Transverse colon (tissue), 4 donors: ENCODE measurements around the gene TIMD4. TPM values are rescaled to one million over a fixed set of nuclear protein-coding genes. Genes with fewer than 3 reads are reported as not detected.

ENCODE experiments used
- DNase-seq: peaks from one replicate; pipeline ENCODE4 v3.0.0-alpha.2; 2019
- H3K27ac ChIP-seq, 4 donors: fragments of 200-600 bp; sonication (generic); 2 replicates each; pipeline ENCODE4 v1.5.1; 2016 to 2018; ENCODE audit warnings: inconsistent platforms in 4 of 4
- H3K27me3 ChIP-seq: fragments of 200-600 bp; sonication (generic); 2 replicates; pipeline ENCODE4 v1.5.1; 2017; ENCODE audit warnings: inconsistent platforms
- H3K36me3 ChIP-seq, 4 donors: fragments of 200-600 bp; sonication (generic); 2 replicates each; pipeline ENCODE4 v1.5.1; 2017 to 2019; ENCODE audit warnings: inconsistent platforms in 4 of 4
- H3K4me1 ChIP-seq, 4 donors: fragments of 200-600 bp; sonication (generic); 2 replicates each; pipeline ENCODE4 v1.5.1; 2017 to 2020; ENCODE audit warnings: inconsistent platforms in 4 of 4
- H3K4me3 ChIP-seq, 4 donors: fragments of 200-600 bp; sonication (generic); 1 replicate in 1 of 4; 2 replicates in 3 of 4; pipeline versions ENCODE4 v1.5.1 to v1.6.1; 2017 to 2019; ENCODE audit warnings: inconsistent platforms in 4 of 4
- H3K9me3 ChIP-seq, 2 donors: fragments of 200-600 bp; sonication (generic); 2 replicates each; pipeline ENCODE4 v1.5.1; 2017 to 2019; ENCODE audit warnings: inconsistent platforms in 2 of 2
- EP300 ChIP-seq: sonication (generic); formaldehyde crosslinking; IDR thresholded peaks from one replicate; pipeline ENCODE4 v1.6.1; 2017; ENCODE audit warnings: antibody characterized with exemption, low read depth
- POLR2A ChIP-seq: fragments of 450-650 bp; IDR thresholded peaks from one replicate; pipeline ENCODE4 v1.6.1; 2016; ENCODE audit warnings: antibody characterized with exemption, mild to moderate bottlenecking, moderate library complexity
- POLR2AphosphoS5 ChIP-seq, 3 donors: sonication (generic); formaldehyde crosslinking; IDR thresholded peaks; one replicate each; pipeline ENCODE4 v1.6.1; 2016; ENCODE audit warnings: antibody characterized with exemption in 3 of 3
- WGBS, 2 donors: methylation state at CpG; one replicate each; pipeline ENCODE4 v1.1.5; 2018; ENCODE audit warnings: low coverage in 1 of 2; 5-methylcytosine and 5-hydroxymethylcytosine counted together
- in situ Hi-C, 4 donors: fragments of 200-750 bp; cut with MboI; loops; one replicate each; pipeline versions ENCODE4 v1.15.0 to v1.15.1; 2017; ENCODE audit warnings: low sequenced_read_pairs in 3 of 4, low pct_ligation_motif_present in 1 of 4, low pct_unique_long_range_greater_than_20kb in 1 of 4
- intact Hi-C: fragments of 100-400 bp; cut with DNase I; formaldehyde crosslinking; loops from one replicate; pipeline ENCODE4 v1.15.1; 2023; ENCODE audit warnings: low total_unique reads
- total RNA-seq, 4 donors: library from RNA; depleted of rRNA; stranded (reverse); fragments of >200 nt; gene quantifications; one replicate each; pipeline ENCODE4 v1.1.0, GENCODE V29; 2016
- TF ChIP-seq, protein P1 (sequence below), 5 experiments: fragments of 200-600 bp in 3 of 5; fragments of 450-650 bp in 2 of 5; sonication (generic) in 3 of 5; IDR thresholded peaks; 1 replicate in 2 of 5; 2 replicates in 3 of 5; pipeline ENCODE4 v1.5.1; 2016 to 2017; ENCODE audit warnings: antibody characterized with exemption in 5 of 5, inconsistent platforms in 3 of 5, mild to moderate bottlenecking in 2 of 5, moderate library complexity in 1 of 5

Gene TIMD4
- total RNA-seq, 4 donors from 2014 or later = 1.4 to 3.0 (median 2.3) TPM

DNA sequence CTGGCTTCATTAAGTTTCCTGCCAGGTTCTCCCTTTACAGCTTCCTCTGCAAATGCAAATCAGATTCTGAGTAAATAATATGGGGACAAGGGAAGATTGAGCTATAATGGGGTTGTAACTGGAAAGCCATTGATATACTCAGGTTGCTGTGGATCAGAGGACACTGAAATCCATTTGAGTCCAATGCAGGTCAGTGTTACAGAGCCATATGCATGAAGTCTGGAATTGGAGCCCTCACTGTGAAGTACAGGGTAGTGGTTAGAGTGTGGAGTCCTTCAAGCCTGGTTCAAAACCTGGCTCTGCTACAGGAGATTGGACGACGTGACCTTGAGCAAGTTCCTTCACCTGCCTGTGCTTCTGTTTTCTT is 48.7 kb downstream of the TIMD4 start:
- in situ Hi-C loops (no loop called here), intact Hi-C loops (no loop called here)
- DNase-seq = no peak
- Histone ChIP-seq H3K9me3 (no peaks in the 10 kb centered on the region), H3K27me3 (no peaks in the 10 kb centered on the region), H3K27ac (peak overlapping the region in 2 of 4 donors; percentile 25 to 41), H3K4me3 (no peak overlapping the region), H3K4me1 (peaks cover 0 to 8% (median 0%) of the 10 kb centered on the region in 4 donors), H3K36me3 (no peaks in the 10 kb centered on the region)
- TF ChIP-seq, protein P1, sequence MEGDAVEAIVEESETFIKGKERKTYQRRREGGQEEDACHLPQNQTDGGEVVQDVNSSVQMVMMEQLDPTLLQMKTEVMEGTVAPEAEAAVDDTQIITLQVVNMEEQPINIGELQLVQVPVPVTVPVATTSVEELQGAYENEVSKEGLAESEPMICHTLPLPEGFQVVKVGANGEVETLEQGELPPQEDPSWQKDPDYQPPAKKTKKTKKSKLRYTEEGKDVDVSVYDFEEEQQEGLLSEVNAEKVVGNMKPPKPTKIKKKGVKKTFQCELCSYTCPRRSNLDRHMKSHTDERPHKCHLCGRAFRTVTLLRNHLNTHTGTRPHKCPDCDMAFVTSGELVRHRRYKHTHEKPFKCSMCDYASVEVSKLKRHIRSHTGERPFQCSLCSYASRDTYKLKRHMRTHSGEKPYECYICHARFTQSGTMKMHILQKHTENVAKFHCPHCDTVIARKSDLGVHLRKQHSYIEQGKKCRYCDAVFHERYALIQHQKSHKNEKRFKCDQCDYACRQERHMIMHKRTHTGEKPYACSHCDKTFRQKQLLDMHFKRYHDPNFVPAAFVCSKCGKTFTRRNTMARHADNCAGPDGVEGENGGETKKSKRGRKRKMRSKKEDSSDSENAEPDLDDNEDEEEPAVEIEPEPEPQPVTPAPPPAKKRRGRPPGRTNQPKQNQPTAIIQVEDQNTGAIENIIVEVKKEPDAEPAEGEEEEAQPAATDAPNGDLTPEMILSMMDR (IDR thresholded peaks at IDR 0.05) = no peak
- TF ChIP-seq POLR2A (no peak), POLR2AphosphoS5 (IDR thresholded peaks at IDR 0.05) (no peak), EP300 (no peak)
- WGBS, 2 donors = 75 to 81% methylated on average over 2 of the region's 2 CpGs

DNA sequence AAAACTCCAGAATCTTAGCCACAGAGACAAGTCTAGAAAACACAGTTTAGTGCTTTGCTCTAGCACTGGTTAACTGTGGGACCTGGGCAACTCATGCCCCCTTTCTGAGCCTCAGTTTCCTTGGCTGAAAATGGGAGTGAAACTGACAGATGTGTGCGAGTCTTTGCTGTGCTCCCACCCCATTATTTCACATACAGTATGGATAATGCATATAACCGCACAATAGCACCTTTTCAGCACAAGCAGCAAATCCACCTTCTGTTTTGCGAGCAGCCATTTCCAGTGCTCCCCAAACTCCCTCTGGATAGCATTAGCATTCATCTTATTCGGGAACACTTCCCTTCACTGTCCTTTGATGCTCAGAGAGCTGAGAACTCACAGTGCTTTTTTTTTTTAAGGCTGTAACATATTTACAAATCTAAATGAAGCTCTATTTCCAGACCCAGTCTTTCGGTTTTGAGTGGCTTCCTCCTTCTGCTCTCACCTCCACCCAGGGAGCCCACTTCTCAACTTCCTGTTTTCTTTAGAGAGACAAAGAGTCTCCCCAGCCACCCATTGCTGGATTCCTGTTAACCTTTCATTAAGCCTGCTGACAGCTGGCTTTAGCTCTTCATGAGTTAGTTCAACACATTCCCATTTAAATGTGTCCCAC is 49.2 kb downstream of the TIMD4 start:
- WGBS, 2 donors = 43 to 58% methylated on average over 3 to 5 of the region's 5 CpGs
- no peaks in the 10 kb centered on the region for H3K36me3 ChIP-seq
- in situ Hi-C loops = no loop called here
- H3K9me3 ChIP-seq = no peaks in the 10 kb centered on the region
- TF ChIP-seq POLR2A (no peak), EP300 (no peak)
- TF ChIP-seq, protein P1 (IDR thresholded peaks at IDR 0.05) = no peak
- peak overlapping the region in 3 of 4 donors; percentile 21 to 69 (median 25) for H3K27ac ChIP-seq
- H3K4me3 ChIP-seq = no peak overlapping the region
- intact Hi-C loops = no loop called here
- H3K4me1 ChIP-seq = peaks cover 0 to 8% (median 0%) of the 10 kb centered on the region in 4 donors
- DNase-seq = peak; percentile 38
- no peaks in the 10 kb centered on the region for H3K27me3 ChIP-seq

DNA sequence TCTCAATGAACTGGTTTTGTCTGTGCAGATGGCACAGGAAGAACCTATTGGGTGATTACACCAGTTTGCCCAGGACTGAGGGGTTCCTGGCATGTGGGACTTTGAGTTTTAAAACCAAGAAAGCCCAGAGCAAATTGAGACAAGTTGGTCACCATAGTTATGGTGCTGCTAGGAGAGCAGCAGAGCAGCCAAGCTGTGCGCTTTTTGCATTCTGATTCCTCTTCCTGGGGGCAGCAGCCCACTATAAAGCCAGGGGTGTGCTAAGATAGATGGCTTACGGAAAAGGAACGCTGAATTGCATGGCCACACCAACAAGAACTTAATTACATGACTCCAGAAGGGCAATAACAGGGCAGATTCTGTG is 49.7 kb downstream of the TIMD4 start:
- no peaks in the 10 kb centered on the region for H3K36me3 ChIP-seq
- no peaks in the 10 kb centered on the region for H3K27me3 ChIP-seq
- DNase-seq = no peak
- H3K27ac ChIP-seq = peak overlapping the region in 2 of 4 donors; percentile 21 to 69
- H3K4me1 ChIP-seq = peaks cover 0 to 8% (median 0%) of the 10 kb centered on the region in 4 donors
- intact Hi-C loops = no loop called here
- no peaks in the 10 kb centered on the region for H3K9me3 ChIP-seq
- in situ Hi-C loops = no loop called here
- 72 to 90% methylated on average over 2 to 3 of the region's 3 CpGs for WGBS, 2 donors
- TF ChIP-seq, protein P1 (IDR thresholded peaks at IDR 0.05) = no peak
- TF ChIP-seq EP300 (no peak), POLR2A (no peak), POLR2AphosphoS5 (IDR thresholded peaks at IDR 0.05) (no peak)
- H3K4me3 ChIP-seq = no peak overlapping the region

DNA sequence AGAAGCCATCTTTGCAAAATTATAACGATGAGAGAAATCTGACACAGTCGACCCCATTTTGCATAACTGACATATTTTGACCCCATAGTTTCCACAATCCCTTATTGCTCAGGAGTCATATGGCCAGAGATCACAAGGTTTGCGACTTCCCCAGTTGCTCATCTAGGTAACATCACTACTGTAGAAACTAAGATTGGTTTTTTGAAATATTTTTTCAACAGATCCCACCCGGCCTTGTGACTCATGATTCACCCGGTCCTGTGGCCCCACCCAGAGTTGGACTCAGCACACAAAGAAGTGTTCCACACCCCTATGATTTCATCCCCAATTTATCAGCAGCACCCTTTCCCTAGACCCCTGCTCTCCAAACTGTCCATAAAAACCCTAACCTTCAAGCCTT is 50.2 kb downstream of the TIMD4 start:
- TF ChIP-seq POLR2A (no peak), POLR2AphosphoS5 (IDR thresholded peaks at IDR 0.05) (no peak), EP300 (no peak)
- TF ChIP-seq, protein P1 (IDR thresholded peaks at IDR 0.05) = no peak
- Histone ChIP-seq H3K27ac (peak overlapping the region in 2 of 4 donors; percentile 21 to 69), H3K27me3 (no peaks in the 10 kb centered on the region), H3K9me3 (no peaks in the 10 kb centered on the region), H3K36me3 (no peaks in the 10 kb centered on the region), H3K4me1 (peaks cover 0 to 8% (median 0%) of the 10 kb centered on the region in 4 donors), H3K4me3 (no peak overlapping the region)
- 81 to 83% methylated on average over 5 of the region's 5 CpGs for WGBS, 2 donors
- in situ Hi-C loops = no loop called here
- intact Hi-C loops = no loop called here
- DNase-seq = no peak
